ENCODE data around the gene ARHGEF6.
"Not testable (repeated sequence)": the region's sequence is repeated elsewhere in the genome, so short reads cannot be mapped to it uniquely, and the experiment has no call there.

Gene ARHGEF6

GRCh38 chrX:136783159-136783558 lies 2.4 kb upstream of the ARHGEF6 start:
- DNase-seq, result no peak

GRCh38 chrX:136781180-136781797 lies 557 bp upstream of the ARHGEF6 start:
- DNase-seq, result no peak

GRCh38 chrX:136780241-136780640 lies 491 bp downstream of the ARHGEF6 start:
- no peak for DNase-seq

- DNase-seq, result no peak
Measured at GRCh38 chrX:136779346-136779781, 1.4 kb downstream of the ARHGEF6 start.

- DNase-seq, result no peak
Measured at GRCh38 chrX:136778916-136779315, 1.8 kb downstream of the ARHGEF6 start.

GRCh38 chrX:136778020-136778419 lies 2.7 kb downstream of the ARHGEF6 start:
- DNase-seq, result no peak

GRCh38 chrX:136773648-136774047 lies 7.1 kb downstream of the ARHGEF6 start:
- DNase-seq, result no peak

- DNase-seq, result not testable (repeated sequence)
Measured at GRCh38 chrX:136771869-136772268, 8.9 kb downstream of the ARHGEF6 start.

- no peak for DNase-seq
Measured at GRCh38 chrX:136768469-136769084, 12.2 kb downstream of the ARHGEF6 start.

- DNase-seq, result peak; percentile 49
Measured at GRCh38 chrX:136767104-136767941, 13.4 kb downstream of the ARHGEF6 start.

- no peak for DNase-seq
Measured at GRCh38 chrX:136766785-136767103, 14.0 kb downstream of the ARHGEF6 start.

GRCh38 chrX:136765821-136766356 lies 14.8 kb downstream of the ARHGEF6 start:
- no peak for DNase-seq

GRCh38 chrX:136764206-136764605 lies 16.5 kb downstream of the ARHGEF6 start:
- no peak for DNase-seq

GRCh38 chrX:136762820-136763452 lies 17.8 kb downstream of the ARHGEF6 start:
- DNase-seq, result no peak

- DNase-seq, result no peak
Measured at GRCh38 chrX:136761421-136761820, 19.3 kb downstream of the ARHGEF6 start.

GRCh38 chrX:136759968-136760367 lies 20.8 kb downstream of the ARHGEF6 start:
- DNase-seq, result no peak

GRCh38 chrX:136755411-136755810 lies 25.3 kb downstream of the ARHGEF6 start:
- no peak for DNase-seq

- DNase-seq, result no peak
Measured at GRCh38 chrX:136754651-136755050, 26.1 kb downstream of the ARHGEF6 start.

GRCh38 chrX:136752796-136753195 lies 27.9 kb downstream of the ARHGEF6 start:
- DNase-seq, result no peak

- no peak for DNase-seq
Measured at GRCh38 chrX:136752346-136752745, 28.4 kb downstream of the ARHGEF6 start.

GRCh38 chrX:136750364-136750763 lies 30.4 kb downstream of the ARHGEF6 start:
- no peak for DNase-seq

GRCh38 chrX:136747003-136747986 lies 33.4 kb downstream of the ARHGEF6 start:
- DNase-seq, result no peak
